Spinal cord (tissue), 10 donors: ENCODE measurements around the gene GABRE. TPM values are rescaled to one million over a fixed set of nuclear protein-coding genes. Genes with fewer than 3 reads are reported as not detected.
A peak's percentile ranks its signal among the peaks of the same experiment; 100 is the strongest.
"Not testable (repeated sequence)": the region's sequence is repeated elsewhere in the genome, so short reads cannot be mapped to it uniquely, and the experiment has no call there.

Experiments used
- DNase-seq, 6 donors: peaks; one replicate each; pipeline versions ENCODE4 v3.0.0 to v3.0.0-alpha.2; 2013 to 2015; ENCODE audit warnings: low spot score in 6 of 6, low read depth in 4 of 6
- H3K27ac ChIP-seq: one replicate; pipeline ENCODE4 v1.5.1; 2013; ENCODE audit warnings: low read depth, low read length, control low read depth
- H3K27me3 ChIP-seq: one replicate; pipeline ENCODE4 v1.6.1; 2013; ENCODE audit warnings: low read length; ENCODE audit not compliant: control insufficient read depth, insufficient read depth
- H3K36me3 ChIP-seq: one replicate; pipeline ENCODE4 v1.6.1; 2013; ENCODE audit warnings: low read length; ENCODE audit not compliant: control insufficient read depth, insufficient read depth
- H3K4me1 ChIP-seq: one replicate; pipeline ENCODE4 v1.6.1; 2013; ENCODE audit warnings: low read length; ENCODE audit not compliant: control insufficient read depth, insufficient read depth
- H3K4me3 ChIP-seq: one replicate; pipeline ENCODE4 v1.5.1; 2013; ENCODE audit warnings: low read depth, low read length, control low read depth
- H3K9me3 ChIP-seq: one replicate; pipeline ENCODE4 v1.6.1; 2013; ENCODE audit warnings: low read length; ENCODE audit not compliant: control insufficient read depth, insufficient read depth
- WGBS: methylation state at CpG from one replicate; pipeline ENCODE4 v1.1.5; 2013; ENCODE audit warnings: missing lambda C conversion rate; ENCODE audit not compliant: insufficient coverage; 5-methylcytosine and 5-hydroxymethylcytosine counted together
- polyA plus RNA-seq, 2 donors: library from polyadenylated mRNA; unstranded; fragments of 120-200 nt; gene quantifications; one replicate each; pipeline ENCODE4 v1.2.1, GENCODE V29; 2013; ENCODE audit not compliant: insufficient read length in 2 of 2
- total RNA-seq, 2 donors: library from RNA; depleted of rRNA in 1 of 2; stranded (reverse); fragments of 120-200 nt in 1 of 2; fragments of >200 nt in 1 of 2; gene quantifications; one replicate each; pipeline versions ENCODE4 v1.2.3 to v1.2.4, GENCODE V29; 2013 to 2014
- donor health status: healthy.

Gene GABRE
- total and polyA plus RNA-seq, 4 donors = 10.0 to 23.4 (median 14.9) TPM

DNA sequence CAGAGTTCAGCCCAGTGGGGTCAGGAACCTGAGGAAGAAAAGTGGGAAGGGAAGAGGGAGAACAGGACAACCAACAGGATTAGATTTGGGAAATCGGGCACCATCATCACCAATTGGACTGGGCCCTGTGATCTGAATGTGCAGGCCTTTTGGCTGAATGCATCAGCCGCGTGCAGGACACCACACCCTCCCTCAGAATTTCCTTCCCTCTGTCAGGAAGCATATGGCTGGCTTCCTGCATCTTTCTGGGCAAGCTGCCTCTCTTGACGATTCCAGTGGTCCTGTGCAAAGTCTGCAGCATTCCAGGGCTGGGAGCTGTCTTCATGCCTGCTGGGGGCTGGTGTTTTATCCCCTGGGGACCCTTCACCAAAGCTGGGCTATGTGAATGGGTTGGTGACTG lies 45.4 kb downstream of the GABRE start:
- WGBS = 44% methylated on average over 3 of the region's 4 CpGs
- Histone ChIP-seq H3K27me3 (no peaks in the 10 kb centered on the region), H3K4me3 (no peak overlapping the region), H3K4me1 (no peaks in the 10 kb centered on the region), H3K9me3 (no peaks in the 10 kb centered on the region), H3K27ac (no peak overlapping the region), H3K36me3 (no peaks in the 10 kb centered on the region)
- peak in 1 of 6 donors; percentile 2 for DNase-seq

DNA sequence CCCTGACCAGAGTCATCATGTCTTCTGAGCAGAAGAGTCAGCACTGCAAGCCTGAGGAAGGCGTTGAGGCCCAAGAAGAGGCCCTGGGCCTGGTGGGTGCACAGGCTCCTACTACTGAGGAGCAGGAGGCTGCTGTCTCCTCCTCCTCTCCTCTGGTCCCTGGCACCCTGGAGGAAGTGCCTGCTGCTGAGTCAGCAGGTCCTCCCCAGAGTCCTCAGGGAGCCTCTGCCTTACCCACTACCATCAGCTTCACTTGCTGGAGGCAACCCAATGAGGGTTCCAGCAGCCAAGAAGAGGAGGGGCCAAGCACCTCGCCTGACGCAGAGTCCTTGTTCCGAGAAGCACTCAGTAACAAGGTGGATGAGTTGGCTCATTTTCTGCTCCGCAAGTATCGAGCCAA lies 50.8 kb downstream of the GABRE start:
- WGBS = 86% methylated on average over 6 of the region's 6 CpGs

DNA sequence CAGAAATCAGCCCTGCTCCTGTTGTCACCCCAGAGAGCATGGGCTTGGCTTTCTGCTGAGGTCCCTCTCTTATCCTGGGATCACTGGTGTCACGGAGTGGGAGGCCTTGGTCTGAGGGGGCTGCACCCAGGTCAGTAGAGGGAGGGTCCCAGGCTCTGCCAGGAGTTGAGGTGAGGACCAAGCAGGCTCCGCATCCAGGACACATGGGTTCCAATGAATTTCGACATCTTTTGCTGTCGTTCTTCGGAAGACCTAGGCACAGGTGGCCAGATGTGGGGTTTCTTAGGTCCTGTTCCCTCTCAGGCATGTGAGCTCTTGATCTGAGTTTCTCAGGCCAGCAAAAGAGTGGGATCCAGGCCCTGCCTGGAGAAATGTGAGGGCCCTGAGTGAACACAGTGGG lies 51.8 kb downstream of the GABRE start:
- no peaks in the 10 kb centered on the region for H3K27me3 ChIP-seq

More for the DNA sequence above, 50.8 kb downstream of the GABRE start:
- H3K4me3 ChIP-seq = no peak overlapping the region
- H3K9me3 ChIP-seq = peaks cover 2% of the 10 kb centered on the region
- no peaks in the 10 kb centered on the region for H3K27me3 ChIP-seq
- H3K27ac ChIP-seq = no peak overlapping the region
- H3K36me3 ChIP-seq = no peaks in the 10 kb centered on the region
- no peaks in the 10 kb centered on the region for H3K4me1 ChIP-seq
- DNase-seq = no peak

DNA sequence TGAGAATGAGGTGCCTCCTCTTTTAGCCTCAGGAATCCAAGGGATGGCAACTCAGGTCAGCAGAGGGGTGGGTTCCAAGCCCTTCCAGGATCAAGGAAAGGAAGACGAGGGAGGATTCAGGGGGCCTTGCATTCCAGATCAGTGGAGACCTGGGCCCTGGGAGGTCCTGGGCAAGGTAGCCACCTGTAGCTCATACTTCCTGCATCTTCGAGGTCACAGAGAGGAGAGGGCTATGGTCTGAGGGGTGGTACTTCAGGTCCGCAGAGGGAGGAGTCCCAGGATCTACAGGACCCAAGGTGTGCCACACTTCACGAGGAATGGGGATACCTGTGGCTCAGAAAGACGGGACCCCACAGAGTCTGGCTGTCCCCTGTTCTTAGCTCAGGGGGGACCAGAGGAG lies 52.6 kb downstream of the GABRE start:
- DNase-seq = no peak
- 73% methylated on average over 5 of the region's 5 CpGs for WGBS

More for the DNA sequence above, 51.8 kb downstream of the GABRE start:
- H3K36me3 ChIP-seq = no peaks in the 10 kb centered on the region
- no peaks in the 10 kb centered on the region for H3K4me1 ChIP-seq
- peaks cover 2% of the 10 kb centered on the region for H3K9me3 ChIP-seq
- H3K27ac ChIP-seq = no peak overlapping the region
- 81% methylated on average over 5 of the region's 5 CpGs for WGBS
- H3K4me3 ChIP-seq = no peak overlapping the region
- no peak for DNase-seq

DNA sequence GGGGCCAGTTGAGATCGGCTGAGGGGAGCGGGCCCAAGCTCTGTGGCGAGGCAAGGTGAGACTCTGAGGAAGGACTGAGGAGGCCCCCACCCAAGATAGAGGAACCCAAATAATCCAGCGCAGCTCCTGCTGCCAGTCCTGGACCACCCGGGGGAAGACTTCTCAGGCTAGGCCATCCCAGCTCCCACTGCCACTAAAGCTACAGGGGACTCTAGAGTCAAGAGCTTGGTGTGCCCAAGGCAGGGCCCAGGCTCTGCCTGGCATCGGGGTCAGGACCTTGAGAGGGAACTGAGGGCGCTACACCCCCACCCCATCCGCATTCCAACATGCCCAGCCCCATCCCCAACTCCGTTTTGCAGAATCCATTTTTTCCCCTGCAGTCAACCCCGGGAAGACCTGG lies 53.2 kb downstream of the GABRE start:
- no peaks in the 10 kb centered on the region for H3K4me1 ChIP-seq
- H3K36me3 ChIP-seq = no peaks in the 10 kb centered on the region
- no peaks in the 10 kb centered on the region for H3K27me3 ChIP-seq
- 86% methylated on average over 9 of the region's 10 CpGs for WGBS
- H3K9me3 ChIP-seq = peaks cover 2% of the 10 kb centered on the region
- DNase-seq = no peak
- H3K4me3 ChIP-seq = no peak overlapping the region
- no peak overlapping the region for H3K27ac ChIP-seq

More for the DNA sequence above, 52.6 kb downstream of the GABRE start:
- Histone ChIP-seq H3K4me3 (no peak overlapping the region), H3K9me3 (peaks cover 2% of the 10 kb centered on the region), H3K27ac (no peak overlapping the region), H3K4me1 (no peaks in the 10 kb centered on the region), H3K27me3 (no peaks in the 10 kb centered on the region), H3K36me3 (no peaks in the 10 kb centered on the region)

DNA sequence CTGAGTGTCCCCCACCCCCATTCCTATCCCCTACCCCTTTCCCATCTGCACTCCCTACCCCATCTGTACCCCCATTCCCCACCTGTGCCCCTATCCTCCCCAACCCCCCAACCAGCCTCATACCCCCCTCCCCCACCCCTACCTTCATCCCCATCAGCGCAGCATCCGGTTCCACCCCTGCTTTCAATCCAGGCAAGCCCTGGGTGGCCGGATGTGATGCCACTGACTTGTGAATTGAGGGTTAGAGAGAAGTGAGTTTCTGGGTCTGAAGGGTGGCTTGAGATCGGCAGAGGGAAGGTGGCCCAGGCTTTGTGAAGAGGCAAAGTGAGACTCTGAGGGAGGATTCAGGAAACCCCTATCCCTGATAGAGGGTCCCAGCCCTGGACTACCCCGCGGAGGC lies 53.9 kb downstream of the GABRE start:
- no peak overlapping the region for H3K27ac ChIP-seq
- H3K4me3 ChIP-seq = no peak overlapping the region
- no peaks in the 10 kb centered on the region for H3K36me3 ChIP-seq
- 94% methylated on average over 3 of the region's 6 CpGs for WGBS
- H3K9me3 ChIP-seq = peaks cover 2% of the 10 kb centered on the region
- no peaks in the 10 kb centered on the region for H3K4me1 ChIP-seq
- no peak for DNase-seq
- H3K27me3 ChIP-seq = no peaks in the 10 kb centered on the region

DNA sequence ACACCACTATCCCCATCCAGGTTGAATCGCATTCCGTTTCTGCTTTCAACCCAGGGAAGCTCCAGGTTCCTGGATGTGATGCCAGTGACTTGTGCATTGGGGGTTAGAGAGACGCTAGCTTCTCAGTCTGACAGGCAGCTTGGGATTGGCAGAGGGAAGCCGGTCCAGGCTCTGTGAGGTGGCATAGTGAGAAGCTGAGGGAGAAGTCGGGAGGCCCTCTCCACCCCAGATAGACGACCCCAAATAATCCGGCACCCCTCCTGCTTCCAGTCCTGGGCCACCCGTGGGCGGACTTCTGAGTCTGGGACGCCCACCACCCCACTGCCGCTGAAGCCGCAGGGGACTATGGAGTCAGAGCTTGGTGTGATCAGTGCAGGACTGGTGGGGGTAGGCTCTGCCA lies 54.4 kb downstream of the GABRE start:
- WGBS = 98% methylated on average over 6 of the region's 12 CpGs
- no peak for DNase-seq

DNA sequence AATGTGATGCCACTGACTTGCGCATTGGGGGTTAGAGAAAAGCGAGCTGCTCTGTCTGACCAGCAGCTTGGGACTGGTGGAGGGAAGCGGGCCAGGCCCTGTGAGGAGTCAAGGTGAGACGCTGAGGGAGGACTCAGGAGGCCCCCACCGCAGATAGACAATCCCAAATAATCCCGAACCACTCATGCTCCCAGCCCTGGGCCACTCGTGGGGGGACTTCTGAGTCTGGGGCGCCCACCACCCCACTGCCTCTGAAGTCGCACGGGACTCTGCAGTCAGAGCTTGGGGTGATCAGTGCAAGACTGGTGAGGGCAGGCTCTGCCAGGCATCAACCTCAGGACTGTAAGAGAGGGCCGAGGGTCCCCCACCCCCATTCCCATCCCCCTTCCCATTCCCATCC lies 54.9 kb downstream of the GABRE start:
- H3K4me1 ChIP-seq = no peaks in the 10 kb centered on the region
- H3K4me3 ChIP-seq = no peak overlapping the region
- DNase-seq = no peak
- H3K27me3 ChIP-seq = no peaks in the 10 kb centered on the region
- H3K27ac ChIP-seq = no peak overlapping the region
- peaks cover 2% of the 10 kb centered on the region for H3K9me3 ChIP-seq
- no peaks in the 10 kb centered on the region for H3K36me3 ChIP-seq
- 86% methylated on average over 7 of the region's 11 CpGs for WGBS

More for the DNA sequence above, 54.4 kb downstream of the GABRE start:
- Histone ChIP-seq H3K9me3 (peaks cover 2% of the 10 kb centered on the region), H3K36me3 (no peaks in the 10 kb centered on the region), H3K27ac (no peak overlapping the region), H3K4me1 (no peaks in the 10 kb centered on the region), H3K27me3 (no peaks in the 10 kb centered on the region), H3K4me3 (no peak overlapping the region)

DNA sequence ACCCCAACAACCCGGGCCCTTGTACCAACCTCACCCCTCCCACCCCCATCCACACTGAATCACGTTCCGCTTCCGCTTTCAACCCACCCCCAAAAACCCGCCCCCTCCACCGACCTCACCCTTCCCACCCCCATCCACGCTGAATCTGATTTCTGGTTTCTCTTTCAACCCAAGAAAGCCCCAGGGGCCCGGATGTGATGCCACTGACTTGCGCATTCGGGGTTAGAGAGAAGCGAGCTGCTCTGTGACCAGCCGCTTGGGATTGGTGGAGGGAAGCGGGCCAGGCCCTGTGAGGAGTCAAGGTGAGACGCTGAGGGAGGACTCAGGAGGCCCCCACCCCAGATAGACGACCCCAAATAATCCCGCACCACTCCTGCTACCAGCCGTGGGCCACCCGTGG lies 55.7 kb downstream of the GABRE start:
- H3K36me3 ChIP-seq, H3K4me3 ChIP-seq, H3K4me1 ChIP-seq, H3K9me3 ChIP-seq, DNase-seq, H3K27ac ChIP-seq, H3K27me3 ChIP-seq: not testable (repeated sequence)
- no CpG with 5 or more reads among the region's 18 CpGs for WGBS

DNA sequence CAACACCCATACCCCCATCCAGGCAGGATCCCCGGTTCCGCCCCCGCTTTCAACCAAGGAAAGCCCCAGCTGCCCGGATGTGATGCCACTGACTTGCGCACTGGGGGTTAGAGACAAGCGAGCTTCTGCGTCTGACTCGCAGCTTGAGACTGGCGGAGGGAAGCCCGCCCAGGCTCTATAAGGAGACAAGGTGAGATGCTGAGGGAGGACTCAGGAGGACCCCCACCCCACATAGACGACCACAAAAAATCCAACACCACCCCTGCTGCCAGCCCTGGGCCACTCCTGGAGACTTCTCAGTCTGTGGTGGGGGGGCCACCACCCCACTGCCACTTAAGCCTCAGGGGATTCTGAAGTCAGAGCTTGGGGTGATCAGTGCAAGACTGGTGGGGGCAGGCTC lies 61.7 kb downstream of the GABRE start, which contains the start of gene MAGEA4:
TSS of gene MAGEA4 (plus strand) at position 110 of the 400 bp plus-strand sequence. CDS start 10,776 bp downstream, outside the sequence.
- Histone ChIP-seq H3K36me3 (no peaks in the 10 kb centered on the region), H3K27ac (no peak within 1 kb of the TSS), H3K4me3 (no peak within 1 kb of the TSS), H3K9me3 (no peaks in the 10 kb centered on the region), H3K27me3 (no peaks in the 10 kb centered on the region), H3K4me1 (no peaks in the 10 kb centered on the region)
- no CpG with 5 or more reads among the region's 11 CpGs for WGBS
- no peak for DNase-seq
